ENCODE data around the gene HSPA2.

Gene HSPA2

GRCh38 chr14:64562436-64562835, 21.9 kb downstream of the HSPA2 start:
- no peaks in the 10 kb centered on the region for H3K4me1 ChIP-seq (ENCODE audit: insufficient read depth, low read length, severe bottlenecking)
- no peak overlapping the region for H3K4me2 ChIP-seq (ENCODE audit: low read length)
- no peaks in the 10 kb centered on the region for H3K79me2 ChIP-seq (ENCODE audit: insufficient read depth, low read length)
- H3K9ac ChIP-seq (ENCODE audit: low read length) = no peak overlapping the region
- H3F3A ChIP-seq (ENCODE audit: insufficient read depth, low read length) = no peaks in the 10 kb centered on the region
- H3K27ac ChIP-seq (ENCODE audit: low read depth, low read length, poor library complexity, severe bottlenecking) = no peak overlapping the region
- H2AFZ ChIP-seq (ENCODE audit: low read length) = no peak overlapping the region
- no peaks in the 10 kb centered on the region for H4K20me1 ChIP-seq (ENCODE audit: insufficient read depth, low read length)
- no peaks in the 10 kb centered on the region for H3K36me3 ChIP-seq (ENCODE audit: insufficient read depth, low read length)
- no peak overlapping the region for H3K4me3 ChIP-seq (ENCODE audit: low read depth, low read length, poor library complexity, severe bottlenecking)
- H3K27me3 ChIP-seq (ENCODE audit: insufficient read depth, low read length) = no peaks in the 10 kb centered on the region
- H3K9me2 ChIP-seq (ENCODE audit: low read depth, low read length) = no peaks in the 10 kb centered on the region
- H3K9me3 ChIP-seq (ENCODE audit: low read length) = no peaks in the 10 kb centered on the region
- no peak for TF ChIP-seq EZH2 (IDR thresholded peaks at IDR 0.05; ENCODE audit: borderline replicate concordance, low read length)
- TF ChIP-seq CTCF (IDR thresholded peaks at IDR 0.05; ENCODE audit: low read length) = no peak

GRCh38 chr14:64563696-64564095, 23.2 kb downstream of the HSPA2 start:
- no peak overlapping the region for H3K4me2 ChIP-seq (ENCODE audit: low read length)
- no peaks in the 10 kb centered on the region for H3K9me2 ChIP-seq (ENCODE audit: low read depth, low read length)
- no peaks in the 10 kb centered on the region for H3K4me1 ChIP-seq (ENCODE audit: insufficient read depth, low read length, severe bottlenecking)
- H3K36me3 ChIP-seq (ENCODE audit: insufficient read depth, low read length) = no peaks in the 10 kb centered on the region
- no peaks in the 10 kb centered on the region for H3F3A ChIP-seq (ENCODE audit: insufficient read depth, low read length)
- no peak overlapping the region for H2AFZ ChIP-seq (ENCODE audit: low read length)
- H4K20me1 ChIP-seq (ENCODE audit: insufficient read depth, low read length) = no peaks in the 10 kb centered on the region
- H3K27ac ChIP-seq (ENCODE audit: low read depth, low read length, poor library complexity, severe bottlenecking) = no peak overlapping the region
- no peaks in the 10 kb centered on the region for H3K27me3 ChIP-seq (ENCODE audit: insufficient read depth, low read length)
- H3K9ac ChIP-seq (ENCODE audit: low read length) = no peak overlapping the region
- TF ChIP-seq EZH2 (IDR thresholded peaks at IDR 0.05; ENCODE audit: borderline replicate concordance, low read length) (no peak), CTCF (IDR thresholded peaks at IDR 0.05; ENCODE audit: low read length) (no peak)
- no peak overlapping the region for H3K4me3 ChIP-seq (ENCODE audit: low read depth, low read length, poor library complexity, severe bottlenecking)
- no peaks in the 10 kb centered on the region for H3K9me3 ChIP-seq (ENCODE audit: low read length)
- H3K79me2 ChIP-seq (ENCODE audit: insufficient read depth, low read length) = no peaks in the 10 kb centered on the region

GRCh38 chr14:64566651-64567122, 26.1 kb downstream of the HSPA2 start:
- no peaks in the 10 kb centered on the region for H4K20me1 ChIP-seq (ENCODE audit: insufficient read depth, low read length)
- H3F3A ChIP-seq (ENCODE audit: insufficient read depth, low read length) = no peaks in the 10 kb centered on the region
- H3K9me2 ChIP-seq (ENCODE audit: low read depth, low read length) = no peaks in the 10 kb centered on the region
- no peak overlapping the region for H3K4me3 ChIP-seq (ENCODE audit: low read depth, low read length, poor library complexity, severe bottlenecking)
- no peaks in the 10 kb centered on the region for H3K79me2 ChIP-seq (ENCODE audit: insufficient read depth, low read length)
- H3K4me1 ChIP-seq (ENCODE audit: insufficient read depth, low read length, severe bottlenecking) = no peaks in the 10 kb centered on the region
- no peak overlapping the region for H3K9ac ChIP-seq (ENCODE audit: low read length)
- H3K9me3 ChIP-seq (ENCODE audit: low read length) = no peaks in the 10 kb centered on the region
- no peak overlapping the region for H2AFZ ChIP-seq (ENCODE audit: low read length)
- H3K4me2 ChIP-seq (ENCODE audit: low read length) = no peak overlapping the region
- no peak overlapping the region for H3K27ac ChIP-seq (ENCODE audit: low read depth, low read length, poor library complexity, severe bottlenecking)
- no peaks in the 10 kb centered on the region for H3K36me3 ChIP-seq (ENCODE audit: insufficient read depth, low read length)
- H3K27me3 ChIP-seq (ENCODE audit: insufficient read depth, low read length) = no peaks in the 10 kb centered on the region
- TF ChIP-seq CTCF (IDR thresholded peaks at IDR 0.05; ENCODE audit: low read length) (no peak), EZH2 (IDR thresholded peaks at IDR 0.05; ENCODE audit: borderline replicate concordance, low read length) (no peak)
